ENCODE measurements around the gene ZNF521. TPM values are rescaled to one million over a fixed set of nuclear protein-coding genes. Genes with fewer than 3 reads are reported as not detected.
"Not testable (repeated sequence)": the region's sequence is repeated elsewhere in the genome, so short reads cannot be mapped to it uniquely, and the experiment has no call there.

Gene ZNF521
- total RNA-seq, 1 donor: 169 TPM

DNA sequence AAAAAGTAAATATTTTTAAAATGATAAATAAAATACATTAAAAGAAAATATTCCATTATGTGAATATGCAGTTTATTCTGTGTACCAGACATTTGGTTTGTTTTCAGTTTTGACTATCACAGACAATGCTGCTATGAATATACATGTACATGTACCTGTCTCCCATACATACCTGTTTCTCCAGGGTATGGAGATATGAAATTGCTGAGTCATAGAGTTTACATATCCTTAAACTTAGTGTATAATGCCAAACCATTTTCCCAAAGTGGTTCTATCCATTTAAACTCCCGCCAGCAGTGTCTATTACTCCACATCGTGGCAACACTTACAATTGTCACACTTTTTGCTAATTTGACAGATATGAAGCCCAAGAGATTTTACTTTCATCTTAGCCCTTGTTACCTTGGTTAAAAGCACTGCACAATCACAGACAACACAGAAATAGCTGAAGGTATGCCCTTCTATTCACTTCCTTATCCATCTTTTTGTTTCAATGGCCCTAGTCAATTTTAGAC, 56.3 kb downstream of the ZNF521 start:
- DNase-seq (ENCODE audit: low read depth in 2 of 3, low spot score in 2 of 3): no peak

DNA sequence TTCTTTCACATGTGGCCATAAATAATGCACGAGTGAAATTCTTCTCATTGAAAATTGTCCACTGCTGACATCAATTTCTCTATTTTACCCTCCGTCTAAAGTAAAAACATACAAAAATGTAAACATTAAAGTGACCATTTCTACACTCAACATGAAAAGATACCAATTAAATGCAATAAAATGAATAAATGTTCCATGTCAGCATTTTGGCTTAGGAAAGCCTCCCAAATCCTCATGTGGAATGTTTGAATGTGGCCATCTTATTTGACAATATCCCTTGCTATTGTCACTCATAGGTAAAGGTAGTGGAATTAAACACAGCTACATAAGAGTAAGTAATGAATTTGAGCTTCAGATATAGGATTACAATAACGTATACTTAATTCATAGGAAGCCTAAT, 60.8 kb downstream of the ZNF521 start:
- no peak for DNase-seq (ENCODE audit: low read depth in 2 of 3, low spot score in 2 of 3)

DNA sequence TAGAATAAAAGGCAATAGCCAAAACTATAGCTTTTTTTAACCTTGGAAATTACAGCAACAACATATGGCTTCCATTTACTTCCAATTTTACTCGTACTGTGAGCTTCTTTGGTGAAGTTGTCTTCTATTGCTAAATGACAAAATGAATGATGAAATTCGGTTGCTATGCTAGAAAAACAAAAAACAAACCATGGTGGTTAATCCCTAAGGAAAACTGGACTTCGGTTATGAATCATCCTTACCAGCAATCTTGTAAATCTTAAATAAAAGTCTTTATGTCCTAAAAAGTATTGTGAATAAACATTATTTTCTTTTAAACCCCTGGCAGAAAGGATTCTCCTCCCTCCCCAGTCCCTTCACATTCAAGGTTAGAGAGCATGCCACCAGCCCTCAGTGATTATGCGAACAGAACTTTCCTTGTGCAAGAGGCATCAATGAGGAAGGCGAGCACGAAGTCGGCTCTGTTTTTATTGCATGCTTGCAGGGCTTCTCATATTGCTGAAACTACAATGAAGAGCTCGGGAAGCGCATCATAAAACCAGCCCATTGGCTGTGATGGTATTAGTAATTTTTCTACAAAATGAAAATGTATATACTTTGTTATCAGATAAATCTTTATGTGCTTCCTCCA, 62.9 kb downstream of the ZNF521 start:
- no peak for DNase-seq (ENCODE audit: low read depth in 2 of 3, low spot score in 2 of 3)

DNA sequence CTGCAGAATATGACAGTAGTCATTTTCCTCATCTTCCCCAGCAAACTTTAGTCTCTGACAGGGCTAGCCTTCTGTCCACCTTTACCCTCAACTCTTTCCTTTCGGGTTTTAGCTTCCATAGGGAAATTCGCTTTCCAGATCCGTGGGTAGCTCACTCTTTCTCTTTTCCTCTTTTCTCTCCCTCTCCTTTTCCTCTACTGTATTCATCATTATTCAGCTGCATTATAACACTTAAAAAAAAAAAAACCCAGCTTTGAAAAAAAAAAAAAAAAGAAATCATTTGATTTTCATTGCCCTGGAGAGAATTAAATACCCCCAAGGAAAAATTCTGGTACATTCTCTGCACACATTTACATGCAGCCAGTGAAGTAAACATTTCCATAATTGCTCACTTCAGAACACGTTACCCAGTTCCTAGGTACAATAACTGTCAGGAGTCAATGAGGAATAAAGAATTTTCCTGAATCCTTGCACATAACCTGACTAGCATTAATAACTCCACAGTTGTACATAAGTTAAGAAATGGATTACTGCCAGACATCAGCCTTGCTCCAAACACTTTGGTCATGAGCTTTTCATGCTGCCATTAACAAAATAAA, 63.5 kb downstream of the ZNF521 start:
- no peak for DNase-seq (ENCODE audit: low read depth in 2 of 3, low spot score in 2 of 3)

DNA sequence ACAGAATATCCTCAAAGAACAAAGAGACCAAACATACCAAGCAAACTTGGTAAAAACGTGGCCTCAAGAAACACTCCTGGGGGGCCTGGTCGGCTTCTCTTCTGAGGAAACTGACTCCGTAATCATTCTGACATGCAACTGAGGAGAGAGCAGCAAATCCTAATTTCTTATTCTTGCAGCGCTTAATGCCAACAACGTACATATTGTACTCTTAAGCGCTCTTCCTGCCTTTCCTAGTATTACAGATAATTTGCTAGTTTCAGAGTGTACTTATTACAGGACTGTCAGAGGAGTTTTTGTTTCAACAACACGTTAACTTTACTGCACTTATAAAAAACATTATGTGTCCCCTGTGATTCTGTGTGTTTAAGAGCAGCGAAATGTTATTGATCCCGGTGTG, 64.9 kb downstream of the ZNF521 start:
- no peak for DNase-seq (ENCODE audit: low read depth in 2 of 3, low spot score in 2 of 3)

DNA sequence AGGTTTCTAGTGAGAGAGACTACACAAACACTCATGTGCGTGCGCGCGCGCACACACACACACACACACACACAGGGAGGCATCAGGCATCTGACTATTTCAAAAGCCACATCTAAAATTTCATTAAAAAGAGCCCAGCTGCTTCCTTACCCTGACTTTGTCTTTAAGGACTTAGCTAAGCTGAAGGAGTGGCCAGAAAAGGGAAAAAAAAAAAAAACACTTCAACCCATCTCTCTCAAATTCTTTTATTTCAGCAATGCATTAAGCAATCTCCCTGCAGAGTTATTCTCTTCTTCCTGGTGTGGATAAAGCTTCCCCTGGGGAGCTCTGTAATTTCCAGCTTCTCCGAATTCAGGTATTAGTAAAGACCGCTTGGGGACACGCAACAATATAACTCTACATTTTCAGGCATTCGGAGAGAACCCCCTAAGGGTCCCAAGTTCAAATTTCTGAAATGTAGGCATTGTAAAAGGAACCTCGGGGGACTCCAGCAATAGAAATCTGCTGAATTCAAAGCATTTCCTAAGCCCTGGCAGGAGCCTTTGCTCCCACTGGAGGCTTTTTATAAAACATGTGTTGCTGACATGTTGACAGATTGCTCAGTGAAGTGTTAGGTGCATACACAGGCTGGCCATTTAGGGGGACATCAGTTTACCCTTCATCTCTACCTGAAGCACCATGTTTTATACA, 67.0 kb downstream of the ZNF521 start:
- DNase-seq (ENCODE audit: low read depth in 2 of 3, low spot score in 2 of 3): peak in 2 of 3 donors; percentile 52 to 84

DNA sequence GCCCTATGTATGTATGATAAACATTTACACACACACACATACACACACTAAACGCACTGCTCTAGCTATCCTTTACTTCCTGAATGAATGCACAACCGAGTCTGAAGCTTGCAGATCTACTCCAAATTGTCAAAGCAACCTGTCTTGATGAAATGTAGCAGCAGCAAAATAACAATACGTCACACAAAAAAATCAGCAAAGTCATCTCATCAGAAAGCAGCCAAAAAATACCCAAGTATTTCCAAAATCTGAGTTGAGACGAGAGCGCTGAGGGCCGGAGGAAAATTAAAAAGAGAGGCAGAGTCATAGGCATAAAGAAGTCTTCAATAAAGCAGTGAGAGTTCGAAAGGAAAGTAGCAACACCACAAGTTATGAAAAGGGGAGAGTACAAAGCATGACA, 67.7 kb downstream of the ZNF521 start:
- peak in 1 of 3 donors; percentile 72 for DNase-seq (ENCODE audit: low read depth in 2 of 3, low spot score in 2 of 3)

DNA sequence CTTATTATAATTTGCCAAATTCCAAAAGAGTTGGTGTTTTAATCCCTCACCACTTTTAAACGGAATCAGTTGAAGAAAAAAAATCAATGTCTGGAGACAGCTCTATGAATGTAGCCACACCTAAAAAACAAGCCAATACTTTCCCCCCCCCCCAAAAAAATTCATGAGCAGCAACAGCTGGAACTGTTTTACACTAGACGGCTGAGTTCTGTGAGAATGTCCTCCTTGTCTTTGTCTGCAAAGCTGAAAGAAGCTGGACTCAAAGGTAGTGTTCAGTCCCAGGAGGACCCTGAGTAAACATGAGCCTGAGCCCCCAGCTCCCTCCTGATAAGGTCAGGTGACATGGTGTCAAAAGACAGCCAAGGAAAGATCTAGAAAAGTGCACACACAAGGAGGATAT, 68.2 kb downstream of the ZNF521 start:
- no peak for DNase-seq (ENCODE audit: low read depth in 2 of 3, low spot score in 2 of 3)

DNA sequence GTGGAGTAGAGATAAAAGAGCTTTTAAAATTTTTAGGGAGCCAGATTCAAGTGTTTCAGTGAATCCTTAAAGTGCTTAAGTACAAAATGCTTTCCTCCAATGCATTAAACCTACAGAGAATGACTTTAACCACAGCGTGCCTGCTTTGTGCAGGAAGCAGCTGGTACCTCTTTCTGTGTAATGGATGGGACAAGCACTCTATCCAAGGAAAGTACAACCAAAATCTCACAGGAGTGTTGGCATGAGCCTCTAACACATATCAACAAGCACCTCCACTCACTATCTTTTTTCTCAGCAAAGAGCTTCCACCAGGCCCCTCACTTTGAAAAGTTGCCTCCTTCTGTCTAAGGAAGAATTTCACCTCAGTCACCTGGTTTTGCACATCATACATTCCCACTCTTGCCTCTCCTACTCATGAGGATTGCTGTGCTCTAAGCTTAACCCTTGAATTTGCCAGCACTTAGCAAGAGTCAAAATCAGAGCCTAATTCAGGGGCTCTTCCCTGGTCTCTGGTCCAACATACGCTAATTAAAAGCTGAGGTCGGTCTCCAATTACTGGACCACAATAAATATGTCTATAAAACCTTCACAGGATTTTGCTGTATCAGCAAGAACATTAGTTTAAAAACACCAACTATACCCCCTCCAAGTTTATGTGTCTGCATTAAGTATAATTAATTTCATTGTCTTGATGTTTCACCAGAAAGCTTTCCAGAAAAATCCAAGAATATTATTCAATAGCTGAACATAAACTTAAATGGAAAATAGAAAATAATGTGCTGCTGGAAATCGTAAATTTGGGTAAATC, 68.9 kb downstream of the ZNF521 start:
- DNase-seq (ENCODE audit: low read depth in 2 of 3, low spot score in 2 of 3): peak in 1 of 3 donors; percentile 43

DNA sequence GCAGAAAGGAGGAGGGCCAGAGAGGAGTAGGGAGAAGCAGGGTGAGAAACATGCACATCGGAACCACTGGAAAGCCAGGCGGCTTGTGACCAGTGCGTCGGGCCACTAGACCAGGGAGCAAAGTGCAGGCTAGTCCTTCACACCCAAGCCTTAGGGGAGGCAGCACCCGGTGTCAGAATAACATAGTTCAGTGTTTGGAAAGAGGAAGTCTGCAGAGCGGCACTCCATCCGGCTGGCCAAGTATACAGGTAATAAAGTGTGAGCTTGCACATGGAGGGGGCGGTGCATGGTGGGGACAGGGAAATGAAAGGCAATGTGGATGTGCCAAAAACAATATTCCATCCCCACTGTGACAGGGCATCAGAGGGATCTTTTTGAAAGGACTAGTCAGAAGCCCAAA, 69.7 kb downstream of the ZNF521 start:
- DNase-seq (ENCODE audit: low read depth in 2 of 3, low spot score in 2 of 3): peak in 2 of 3 donors; percentile 69 to 85

DNA sequence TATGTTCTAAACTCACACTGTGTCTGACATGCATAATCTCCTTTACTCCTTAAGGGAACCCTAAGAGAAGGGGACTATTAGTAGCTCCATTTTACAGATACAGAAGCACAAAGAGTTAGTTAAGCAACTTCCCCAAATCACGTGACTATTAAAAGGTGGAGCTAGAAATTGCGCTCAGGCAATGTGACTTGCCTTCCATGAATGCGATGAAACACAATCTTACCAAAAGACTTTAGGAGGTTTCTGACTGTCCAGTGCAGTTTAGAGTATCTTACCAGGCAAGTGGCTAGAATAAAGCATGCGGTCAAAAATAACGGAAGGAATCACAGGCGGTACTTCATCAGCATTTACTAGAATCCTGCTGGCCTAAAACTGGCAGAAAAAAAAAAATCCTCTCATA, 70.4 kb downstream of the ZNF521 start:
- no peak for DNase-seq (ENCODE audit: low read depth in 2 of 3, low spot score in 2 of 3)

DNA sequence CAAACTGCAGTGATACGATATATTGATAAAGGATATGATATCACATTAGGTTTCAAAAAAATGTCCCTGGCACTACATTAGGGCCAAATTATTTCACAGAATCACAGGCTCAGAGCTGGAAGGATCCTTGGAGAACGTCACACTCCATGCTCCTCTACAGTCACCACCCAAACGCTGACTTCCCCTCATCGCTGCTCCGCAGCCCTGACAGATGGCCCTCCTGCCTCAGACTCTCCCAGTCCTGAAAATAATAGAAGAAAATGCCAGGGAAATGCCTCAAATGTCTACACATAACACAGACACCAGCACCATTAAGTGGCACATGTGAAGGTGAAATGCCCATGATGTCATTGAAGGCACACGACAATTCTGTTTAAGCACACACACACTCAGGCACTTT, 72.0 kb downstream of the ZNF521 start:
- no peak for DNase-seq (ENCODE audit: low read depth in 2 of 3, low spot score in 2 of 3)

DNA sequence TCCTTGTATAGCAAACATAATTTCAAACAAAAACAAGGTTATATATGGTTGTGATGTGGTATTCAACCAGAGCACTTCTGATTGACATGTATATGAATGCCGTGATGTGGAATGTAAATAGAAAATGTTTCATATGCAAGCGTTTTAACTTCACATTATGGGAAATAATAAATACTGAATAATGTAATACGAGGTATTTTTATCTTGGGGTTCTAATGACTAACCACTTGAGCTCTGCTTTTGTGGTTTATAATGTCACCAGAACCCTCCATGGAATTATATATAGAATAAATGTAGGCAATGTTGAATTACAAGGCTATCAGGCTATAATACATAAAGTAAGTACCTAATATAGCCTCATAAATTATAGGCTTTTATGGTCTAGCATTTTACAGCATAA, 72.4 kb downstream of the ZNF521 start:
- DNase-seq (ENCODE audit: low read depth in 2 of 3, low spot score in 2 of 3): no peak

DNA sequence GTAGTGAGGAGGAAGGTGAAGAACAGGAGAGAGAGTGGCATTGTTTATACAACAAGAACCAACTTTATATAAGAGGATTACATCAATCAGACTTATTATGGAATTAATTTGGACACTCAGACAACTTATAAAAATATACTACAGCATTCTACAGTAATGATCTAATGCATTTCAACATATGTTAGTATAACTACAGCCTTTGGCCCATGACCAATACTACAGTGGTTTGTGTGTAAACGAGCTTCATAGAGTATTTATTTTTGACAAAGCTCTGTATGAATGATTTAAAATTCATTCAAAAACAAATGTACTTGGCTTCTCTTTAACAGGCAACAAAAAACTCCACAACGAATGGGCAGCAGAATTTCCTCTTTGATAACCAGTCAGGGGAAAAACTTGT, 72.8 kb downstream of the ZNF521 start:
- no peak for DNase-seq (ENCODE audit: low read depth in 2 of 3, low spot score in 2 of 3)

DNA sequence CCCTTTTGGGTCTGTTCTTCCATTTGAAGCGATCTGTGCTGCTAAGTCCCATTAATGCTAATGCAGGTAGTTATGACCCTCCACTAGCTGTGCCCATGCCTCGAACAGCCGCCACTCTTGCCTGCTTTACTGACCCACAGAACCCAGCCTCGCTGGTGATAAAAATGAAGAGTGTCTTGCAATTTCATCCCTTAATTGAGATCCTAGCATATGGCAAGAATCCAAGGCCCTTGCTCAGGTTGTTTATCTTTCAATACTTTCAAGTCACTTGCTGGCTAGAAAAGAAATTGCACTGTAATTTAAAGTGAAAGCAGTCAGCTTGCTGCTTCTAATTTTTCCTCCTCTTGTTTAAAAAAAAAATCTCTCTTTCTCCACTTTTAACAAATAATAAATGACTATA, 73.6 kb downstream of the ZNF521 start:
- DNase-seq (ENCODE audit: low read depth in 2 of 3, low spot score in 2 of 3): peak in 1 of 3 donors; percentile 53

DNA sequence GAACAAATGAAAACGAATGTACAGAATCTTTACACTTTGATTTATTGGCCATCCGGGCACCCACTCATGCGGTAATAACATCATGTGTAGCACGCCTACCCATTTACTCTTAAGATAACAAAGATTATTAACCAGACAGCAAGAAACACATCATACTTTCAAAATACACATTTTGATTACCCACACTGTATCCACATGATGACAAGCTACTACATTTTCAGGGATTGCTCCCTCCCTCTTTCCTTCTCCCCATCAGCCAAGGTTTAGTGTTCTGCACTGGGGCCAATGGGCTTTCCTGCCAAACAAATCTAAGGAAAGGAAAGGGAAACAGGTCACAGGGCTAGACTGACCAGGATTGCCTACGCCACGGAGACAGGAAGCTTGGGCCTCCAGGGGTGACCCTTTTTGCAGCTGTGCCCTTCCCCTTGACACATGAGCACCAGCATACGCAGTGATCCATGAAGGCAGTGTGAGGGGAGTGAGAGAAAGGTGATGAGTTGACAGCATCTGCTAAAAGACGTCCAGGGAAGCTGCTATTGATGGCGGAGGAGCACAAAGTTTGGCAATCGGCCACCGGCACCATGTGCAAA, 76.5 kb downstream of the ZNF521 start:
- no peak for DNase-seq (ENCODE audit: low read depth in 2 of 3, low spot score in 2 of 3)

DNA sequence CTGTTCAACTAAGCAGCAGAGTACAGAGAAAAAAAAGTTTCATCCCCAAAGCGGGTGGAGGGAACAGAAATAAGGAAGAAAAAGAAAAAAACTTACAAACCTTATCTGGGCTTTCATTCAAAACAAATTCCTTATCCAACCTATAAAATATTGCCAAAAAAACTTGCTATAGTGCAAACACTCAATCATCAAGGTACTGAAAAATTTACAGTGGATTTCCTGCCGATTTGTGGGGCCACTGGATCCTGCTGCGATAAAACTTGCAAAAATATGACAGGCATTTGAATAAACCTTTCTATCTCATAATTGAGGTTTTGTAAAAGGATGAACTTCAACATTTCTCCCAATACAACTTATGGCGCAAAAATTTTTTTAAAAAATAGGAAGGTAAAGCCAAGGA, 77.0 kb downstream of the ZNF521 start:
- no peak for DNase-seq (ENCODE audit: low read depth in 2 of 3, low spot score in 2 of 3)

DNA sequence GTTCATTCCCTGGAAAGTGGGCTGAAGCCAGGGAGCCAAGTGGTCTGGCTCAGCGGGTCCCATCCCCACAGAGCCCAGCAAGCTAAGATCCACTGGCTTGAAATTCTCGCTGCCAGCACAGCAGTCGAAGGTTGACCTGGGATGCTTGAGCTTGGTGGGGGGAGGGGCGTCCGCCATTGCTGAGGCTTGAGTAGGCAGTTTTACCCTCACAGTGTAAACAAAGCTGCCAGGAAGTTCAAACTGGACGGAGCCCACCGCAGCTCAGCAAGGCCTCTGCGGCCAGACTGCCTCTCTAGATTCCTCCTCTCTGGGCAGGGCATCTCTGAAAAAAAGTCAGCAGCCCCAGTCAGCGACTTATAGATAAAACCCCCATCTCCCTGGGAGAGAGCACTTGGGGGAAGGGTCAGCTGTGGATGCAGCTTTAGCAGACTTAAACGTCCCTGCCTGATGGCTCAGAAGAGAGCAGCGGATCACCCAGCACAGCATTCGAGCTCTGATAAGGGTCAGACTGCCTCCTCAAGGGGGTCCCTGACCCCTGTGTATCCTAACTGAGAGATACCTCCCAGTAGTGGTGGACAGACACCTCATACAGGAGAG, 84.9 kb downstream of the ZNF521 start:
- not testable (repeated sequence) for DNase-seq (ENCODE audit: low read depth in 2 of 3, low spot score in 2 of 3)

DNA sequence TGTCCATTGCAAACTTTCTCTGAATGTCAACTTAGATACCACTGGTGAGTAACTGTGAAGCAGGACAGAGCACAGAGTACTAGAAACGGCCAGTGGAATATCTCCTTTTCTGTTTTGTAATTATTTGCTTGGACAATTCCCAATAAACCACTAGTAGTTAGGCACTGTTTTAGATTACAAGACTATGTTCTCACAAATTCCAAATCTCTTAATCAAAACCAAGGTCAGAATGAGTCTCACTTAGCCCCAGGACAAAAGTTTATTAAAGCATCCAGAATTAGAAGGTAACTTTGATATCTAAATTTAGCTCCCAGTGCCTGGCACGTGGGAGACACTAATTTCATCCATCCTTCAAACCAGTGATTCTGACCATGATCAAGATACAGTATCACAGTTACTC, 89.0 kb downstream of the ZNF521 start:
- no peak for DNase-seq (ENCODE audit: low read depth in 2 of 3, low spot score in 2 of 3)

DNA sequence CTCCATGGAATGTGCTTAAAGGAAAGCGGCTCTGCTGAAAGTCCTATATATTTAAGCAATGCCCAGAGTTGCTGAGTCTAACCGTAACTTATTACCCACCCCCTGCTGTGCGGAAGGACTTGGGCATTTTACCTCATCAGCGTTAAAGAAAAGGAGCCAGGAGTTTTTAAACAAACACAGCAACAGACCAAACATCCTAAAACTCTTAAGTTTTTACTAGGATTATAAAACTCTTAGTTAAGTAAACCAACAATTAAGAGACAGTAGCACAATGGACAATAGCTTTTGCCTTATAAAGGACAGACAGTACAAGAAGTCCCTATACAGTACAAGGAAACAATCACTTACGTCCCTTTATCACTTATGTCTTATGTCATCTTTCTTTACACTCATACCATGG, 90.2 kb downstream of the ZNF521 start:
- no peak for DNase-seq (ENCODE audit: low read depth in 2 of 3, low spot score in 2 of 3)

Measured in hematopoietic multipotent progenitor cell (in vitro differentiated cells).